GM12878 (cell line): ENCODE measurements around the gene MAGEA9. TPM values are rescaled to one million over a fixed set of nuclear protein-coding genes. Genes with fewer than 3 reads are reported as not detected.

Experiments used
- BCL3 ChIP-seq: IDR thresholded peaks from 2 replicates; pipeline ENCODE4 v1.6.1; 2011; ENCODE audit warnings: borderline replicate concordance, low read depth, mild to moderate bottlenecking, moderate library complexity, low read length; ENCODE audit not compliant: insufficient read depth, poor library complexity, severe bottlenecking
- BRCA1 ChIP-seq: IDR thresholded peaks from 2 replicates; pipeline ENCODE4 v1.6.1; 2011; ENCODE audit warnings: low read depth, low read length, improper control_type of control experiment
- CEBPB ChIP-seq, 2 experiments: fragments of 150-350 bp in 1 of 2; IDR thresholded peaks; 2 replicates each; pipeline ENCODE4 v1.6.1; 2012 to 2014; ENCODE audit warnings: low read depth in 2 of 2, low read length in 2 of 2, borderline replicate concordance in 1 of 2, inconsistent platforms in 1 of 2
- CTCF ChIP-seq, 3 experiments: IDR thresholded peaks in 2 of 3; conservative IDR thresholded peaks in 1 of 3; 2 replicates each; pipeline ENCODE4 v1.5.1; 2011; ENCODE audit warnings: low read depth in 3 of 3, low read length in 3 of 3, mild to moderate bottlenecking in 3 of 3, control low read depth in 2 of 3, moderate library complexity in 2 of 3, inconsistent platforms in 1 of 3, mixed read lengths in 1 of 3; ENCODE audit not compliant: control insufficient read depth in 2 of 3, insufficient read depth in 1 of 3; ENCODE audit errors: extremely low read depth in 1 of 3
- DPF2 ChIP-seq: fragments of 450-650 bp; IDR thresholded peaks from 2 replicates; pipeline ENCODE4 v1.6.1; 2017; ENCODE audit warnings: mild to moderate bottlenecking
- ESRRA ChIP-seq: IDR thresholded peaks from 2 replicates; pipeline ENCODE4 v1.6.1; 2012; ENCODE audit warnings: mild to moderate bottlenecking, low read length, improper control_type of control experiment
- HDAC6 ChIP-seq: fragments of 200-600 bp; sonication (generic); IDR thresholded peaks from one replicate; pipeline ENCODE4 v1.8.0; 2017; ENCODE audit warnings: antibody characterized with exemption; ENCODE audit not compliant: unreplicated experiment
- IKZF2 ChIP-seq, 2 experiments: fragments of 450-650 bp; IDR thresholded peaks; 2 replicates each; pipeline ENCODE4 v1.6.1; 2017; ENCODE audit warnings: mild to moderate bottlenecking in 2 of 2, moderate library complexity in 2 of 2
- LARP7 ChIP-seq: fragments of 450-650 bp; IDR thresholded peaks from 2 replicates; pipeline ENCODE4 v1.6.1; 2017; ENCODE audit warnings: mild to moderate bottlenecking
- MEF2A ChIP-seq: IDR thresholded peaks from 2 replicates; pipeline ENCODE4 v1.6.1; 2011; ENCODE audit warnings: low read depth, mild to moderate bottlenecking, low read length, moderate library complexity; ENCODE audit not compliant: insufficient read depth
- MTA2 ChIP-seq: fragments of 450-650 bp; IDR thresholded peaks from 2 replicates; pipeline ENCODE4 v1.6.1; 2016; ENCODE audit warnings: low read depth, mild to moderate bottlenecking, moderate library complexity
- MYB ChIP-seq: fragments of 150-350 bp; IDR thresholded peaks from 2 replicates; pipeline ENCODE4 v1.6.1; 2014; ENCODE audit warnings: mild to moderate bottlenecking, low read depth, low read length, borderline replicate concordance
- PKNOX1 ChIP-seq: fragments of 450-650 bp; IDR thresholded peaks from 2 replicates; pipeline ENCODE4 v1.6.1; 2016; ENCODE audit warnings: mild to moderate bottlenecking
- POLR2A ChIP-seq: IDR thresholded peaks from 2 replicates; pipeline ENCODE4 v1.6.1; 2011; ENCODE audit warnings: low read depth, mild to moderate bottlenecking, low read length
- POLR2AphosphoS5 ChIP-seq: IDR thresholded peaks from 2 replicates; pipeline ENCODE4 v1.6.1; 2011; ENCODE audit warnings: mild to moderate bottlenecking, low read length, inconsistent platforms
- RB1 ChIP-seq: fragments of 450-650 bp; formaldehyde crosslinking; IDR thresholded peaks from 2 replicates; pipeline ENCODE4 v1.6.1; 2017; ENCODE audit warnings: mild to moderate bottlenecking, borderline replicate concordance
- SPI1 ChIP-seq: IDR thresholded peaks from 2 replicates; pipeline ENCODE4 v1.6.1; 2011; ENCODE audit warnings: low read depth, mild to moderate bottlenecking, low read length, moderate library complexity, borderline replicate concordance; ENCODE audit not compliant: insufficient read depth
- SREBF2 ChIP-seq: IDR thresholded peaks from 2 replicates; pipeline ENCODE4 v1.6.1; 2012; ENCODE audit warnings: mild to moderate bottlenecking, low read length
- TARDBP ChIP-seq: IDR thresholded peaks from 2 replicates; pipeline ENCODE4 v1.6.1; 2016; ENCODE audit warnings: borderline replicate concordance
- YY1 ChIP-seq: IDR thresholded peaks from 2 replicates; pipeline ENCODE4 v1.6.1; 2011; ENCODE audit warnings: low read depth, mild to moderate bottlenecking, low read length
- ZNF217 ChIP-seq: fragments of 450-650 bp; IDR thresholded peaks from 2 replicates; pipeline ENCODE4 v1.6.1; 2017; ENCODE audit warnings: antibody characterized with exemption, mild to moderate bottlenecking
- ZNF274 ChIP-seq: IDR thresholded peaks from one replicate; pipeline ENCODE4 v1.8.0; 2011; ENCODE audit not compliant: insufficient read length, insufficient read depth
- ZNF592 ChIP-seq: fragments of 450-650 bp; IDR thresholded peaks from 2 replicates; pipeline ENCODE4 v1.6.1; 2017; ENCODE audit warnings: mild to moderate bottlenecking, moderate library complexity
- ZSCAN29 ChIP-seq: fragments of 450-650 bp; IDR thresholded peaks from 2 replicates; pipeline ENCODE4 v1.6.1; 2017; ENCODE audit warnings: mild to moderate bottlenecking, moderate library complexity
- polyA plus RNA-seq, 11 experiments: library from polyadenylated mRNA; depleted of rRNA in 4 of 11; unstranded in 6 of 11; stranded (reverse) in 5 of 11; fragments of >200 nt; fragmentation: Nextera tagmentation in 4 of 11; fragmentation: Illumina TruSeq in 1 of 11; extraction: Ambion mirVana in 4 of 11; extraction: Trizol in 1 of 11; gene quantifications; 1 replicate in 1 of 11; 2 replicates in 10 of 11; pipeline versions ENCODE4 v1.2.1 to v1.2.3, GENCODE V29; 2011 to 2016; ENCODE audit warnings: inconsistent platforms in 2 of 11, missing spikeins in 2 of 11, low read depth in 1 of 11
- total RNA-seq, 4 experiments: library from RNA; depleted of rRNA in 3 of 4; stranded (reverse); fragments of >200 nt in 3 of 4; fragmentation: Illumina TruSeq in 1 of 4; extraction: Trizol in 1 of 4; gene quantifications; 2 replicates each; pipeline versions ENCODE4 v1.2.1 to v1.2.3, GENCODE V29; 2013 to 2021

MAGEA9 gene
- total and polyA plus RNA-seq, 10 of the 15 experiments (the other 5 are each of a cell fraction or from before 2014, with no cell fraction given): not detected

GRCh38 chrX:149799095-149799714 lies 17.5 kb downstream of the MAGEA9 start (continued):
- TF ChIP-seq ZNF592 (no peak), SREBF2 (no peak), RB1 (no peak), BRCA1 (no peak), IKZF2 (IDR thresholded peaks at IDR 0.05) (peak; percentile 82 to 88), HDAC6 (no peak), ESRRA (no peak), CEBPB (IDR thresholded peaks at IDR 0.05; ENCODE audit: borderline replicate concordance in 1 of 2, low read depth in 2 of 2, low read length in 2 of 2) (no peak), MTA2 (peak; percentile 48; the same call in 1 of the 2 replicates), PKNOX1 (peak; percentile 73; the same call in 1 of the 2 replicates), ZSCAN29 (0 out of 2 replicates have a peak, but pooled peaks have one; percentile 18), TARDBP (no peak), YY1 (no peak), SPI1 (no peak), MEF2A (no peak), LARP7 (no peak), MYB (no peak), ZNF217 (no peak), BCL3 (peak; percentile 77), ZNF274 (no peak), DPF2 (0 out of 2 replicates have a peak, but pooled peaks have one; percentile 34), POLR2AphosphoS5 (no peak), CTCF (IDR thresholded peaks at IDR 0.05 in 2 of 3, conservative IDR thresholded peaks at IDR 0.05 in 1 of 3; ENCODE audit: control insufficient read depth in 2 of 3, extremely low read depth in 1 of 3, insufficient read depth in 1 of 3, low read depth in 3 of 3, low read length in 3 of 3) (no peak), POLR2A (no peak)
